GM19468 (cell line): ENCODE results near the gene KCNIP1.

Source experiments
- ATAC-seq: cut with Tn5 transposase; IDR thresholded peaks from one replicate; pipeline ENCODE4 v1.9.1; 2021; ENCODE audit warnings: mild to moderate bottlenecking, moderate library complexity, moderate number of reproducible peaks; ENCODE audit not compliant: unreplicated experiment; ENCODE audit errors: extremely low read depth

The KCNIP1 gene

DNA sequence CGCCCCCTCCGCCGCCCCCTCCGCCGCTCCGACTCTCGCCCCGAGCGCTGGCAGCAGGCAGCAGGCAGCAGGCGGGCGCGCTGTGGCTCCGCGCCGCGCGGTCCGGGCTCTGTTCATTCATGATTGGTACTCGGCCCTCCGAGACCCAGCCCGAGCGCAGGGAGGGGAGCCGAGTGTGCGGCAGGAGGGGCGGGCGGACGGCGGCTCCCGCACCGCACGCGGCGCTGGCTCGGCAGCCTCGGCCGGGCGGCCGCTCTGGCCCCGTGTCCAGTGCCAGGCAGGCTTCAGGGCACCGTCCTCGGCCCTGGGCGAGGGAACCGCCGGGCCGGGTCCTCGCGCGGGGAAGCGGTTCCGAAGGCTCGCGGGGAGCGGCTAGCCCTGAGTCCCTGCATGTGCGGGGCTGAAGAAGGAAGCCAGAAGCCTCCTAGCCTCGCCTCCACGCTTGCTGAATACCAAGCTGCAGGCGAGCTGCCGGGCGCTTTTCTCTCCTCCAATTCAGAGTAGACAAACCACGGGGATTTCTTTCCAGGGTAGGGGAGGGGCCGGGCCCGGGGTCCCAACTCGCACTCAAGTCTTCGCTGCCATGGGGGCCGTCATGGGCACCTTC, at the start of gene KCNIP1:
Gene KCNIP1 (plus strand): TSS at position 31 of the 607 bp plus-strand sequence.
- ATAC-seq = no peak

DNA sequence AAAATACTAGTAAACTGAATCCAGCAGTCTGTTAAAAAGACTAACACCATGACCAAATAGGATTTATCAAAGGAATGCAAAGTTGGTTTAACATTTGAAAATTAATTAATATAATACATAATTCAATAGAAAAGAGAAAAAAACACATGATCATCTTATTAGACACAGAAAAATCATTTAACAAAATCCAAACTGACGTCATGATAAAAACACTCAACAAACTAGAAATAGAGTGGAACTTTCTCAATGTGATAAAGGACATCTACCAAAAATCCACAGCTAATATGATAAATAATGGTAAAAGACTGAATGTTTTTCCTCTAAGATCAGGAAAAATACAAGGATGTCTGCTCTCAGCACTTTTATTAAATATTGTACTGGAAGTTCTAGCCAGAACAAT, 40.4 kb upstream of the KCNIP1 start:
- ATAC-seq = no peak

DNA sequence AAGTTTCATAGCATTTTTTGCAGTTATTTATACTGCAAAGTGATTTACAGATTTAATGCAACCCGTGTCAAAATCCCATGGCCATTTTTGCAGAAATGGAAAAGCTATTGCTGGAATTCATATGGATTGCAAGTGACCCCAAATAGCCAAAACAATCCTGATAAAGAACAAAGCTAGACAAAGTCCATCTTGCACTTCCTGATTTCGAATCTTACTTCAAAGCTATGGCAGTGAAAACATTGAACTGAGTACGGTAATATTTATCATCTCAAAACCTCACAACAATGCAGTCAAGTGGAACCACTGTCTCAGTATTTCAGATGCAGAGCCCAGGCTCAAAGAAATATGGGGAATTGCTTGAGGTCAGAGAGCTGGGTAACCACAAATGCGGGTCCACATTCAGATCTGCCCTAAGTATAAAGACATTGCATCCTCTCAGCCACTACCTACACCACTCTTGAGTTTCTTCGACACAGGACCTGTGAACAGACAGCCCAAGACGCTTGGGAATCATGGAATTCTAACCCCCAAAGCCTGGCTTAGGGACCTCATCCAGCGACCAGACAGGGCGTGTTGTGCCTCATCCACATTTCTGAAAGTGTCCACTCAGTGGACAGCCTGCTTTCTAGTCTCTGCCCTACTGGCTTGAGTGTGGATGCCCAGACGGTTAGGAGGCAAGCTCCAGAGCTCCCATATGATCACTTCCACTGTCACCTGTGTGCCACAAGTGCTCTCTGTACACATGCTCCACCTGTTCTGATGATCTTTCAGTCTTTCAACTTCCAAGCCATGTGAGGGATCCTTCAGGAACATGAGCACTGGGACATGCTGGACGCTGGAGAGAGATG, 39.3 kb upstream of the KCNIP1 start:
- no peak for ATAC-seq

DNA sequence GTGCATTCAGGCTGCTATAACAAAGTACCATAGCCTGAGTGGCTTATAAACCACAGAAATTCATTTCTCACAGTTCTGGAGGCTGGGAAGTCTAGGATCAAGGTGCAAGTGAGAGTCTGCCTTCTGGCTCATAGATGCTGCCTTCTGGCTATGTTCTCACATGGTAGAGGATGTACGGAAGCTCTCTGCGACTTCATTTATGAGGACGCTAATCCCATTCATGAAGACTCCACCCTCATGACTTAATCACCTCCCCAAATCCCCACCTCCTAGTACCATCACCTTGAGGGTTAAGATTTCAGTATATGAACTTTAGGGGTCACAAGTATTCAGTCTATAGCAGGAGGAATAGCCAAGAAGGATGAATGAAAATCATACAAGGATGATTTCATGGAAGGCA, 37.3 kb upstream of the KCNIP1 start:
- no peak for ATAC-seq

GRCh38 chr5:170466988-170467707, 36.7 kb upstream of the KCNIP1 start:
- ATAC-seq = no peak

DNA sequence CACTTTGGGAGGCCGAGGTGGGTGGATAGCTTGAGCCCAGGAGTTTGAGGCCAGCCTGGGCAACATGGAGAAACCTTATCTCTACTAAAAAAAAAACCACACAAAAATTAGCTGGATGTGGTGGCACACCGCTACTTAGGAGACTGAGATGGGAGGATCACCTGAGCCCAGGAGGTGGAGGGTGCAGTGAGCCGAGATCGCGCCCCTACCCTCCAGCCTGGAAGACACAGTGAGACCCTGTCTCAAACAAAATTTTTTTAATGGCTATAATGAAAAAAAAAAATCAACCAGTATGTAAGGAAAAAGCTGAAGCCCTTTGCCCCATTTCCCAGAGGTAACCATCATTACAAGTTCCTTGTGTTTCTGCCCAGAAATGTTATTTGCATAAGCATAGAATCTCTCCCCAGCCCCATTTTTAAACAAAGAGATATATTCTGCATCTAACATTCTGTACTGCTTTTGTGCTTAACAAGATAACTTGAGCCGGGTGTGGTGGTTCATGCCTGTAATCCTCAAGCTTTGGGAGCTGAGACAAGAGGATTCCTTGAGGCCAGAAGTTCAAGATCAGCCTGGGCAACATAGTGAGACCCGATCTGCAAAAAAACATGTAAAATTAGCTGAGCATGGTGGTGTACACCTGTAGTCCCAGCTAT, 35.1 kb upstream of the KCNIP1 start:
- no peak for ATAC-seq

- ATAC-seq = no peak
These were observed 34.4 kb upstream of the KCNIP1 start for GRCh38 chr5:170469414-170469813.

DNA sequence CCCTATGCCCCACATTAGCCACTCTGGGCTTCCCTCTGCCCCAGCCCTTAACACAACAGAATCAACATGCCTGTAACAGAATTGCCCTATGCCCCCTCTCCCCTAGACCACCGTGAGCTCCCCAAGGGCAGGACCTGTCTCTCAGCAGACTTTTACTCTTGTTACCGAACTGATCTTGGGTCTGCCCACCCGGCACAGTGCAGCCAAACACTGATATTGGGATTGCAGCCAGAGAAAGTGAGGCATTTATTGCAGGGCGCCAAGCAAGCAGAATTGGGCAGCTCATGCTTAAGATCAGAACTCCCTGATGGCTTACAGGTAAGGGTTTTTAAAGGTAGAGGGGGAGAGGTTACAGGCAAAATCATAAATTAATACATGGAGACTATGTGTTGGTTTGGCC, 33.5 kb upstream of the KCNIP1 start:
- ATAC-seq = no peak

GRCh38 chr5:170470808-170471404, 32.9 kb upstream of the KCNIP1 start:
- no peak for ATAC-seq

- no peak for ATAC-seq
These were observed 32.2 kb upstream of the KCNIP1 start for GRCh38 chr5:170471551-170472178.

- ATAC-seq = no peak
These were observed 30.2 kb upstream of the KCNIP1 start for GRCh38 chr5:170473642-170474041.

DNA sequence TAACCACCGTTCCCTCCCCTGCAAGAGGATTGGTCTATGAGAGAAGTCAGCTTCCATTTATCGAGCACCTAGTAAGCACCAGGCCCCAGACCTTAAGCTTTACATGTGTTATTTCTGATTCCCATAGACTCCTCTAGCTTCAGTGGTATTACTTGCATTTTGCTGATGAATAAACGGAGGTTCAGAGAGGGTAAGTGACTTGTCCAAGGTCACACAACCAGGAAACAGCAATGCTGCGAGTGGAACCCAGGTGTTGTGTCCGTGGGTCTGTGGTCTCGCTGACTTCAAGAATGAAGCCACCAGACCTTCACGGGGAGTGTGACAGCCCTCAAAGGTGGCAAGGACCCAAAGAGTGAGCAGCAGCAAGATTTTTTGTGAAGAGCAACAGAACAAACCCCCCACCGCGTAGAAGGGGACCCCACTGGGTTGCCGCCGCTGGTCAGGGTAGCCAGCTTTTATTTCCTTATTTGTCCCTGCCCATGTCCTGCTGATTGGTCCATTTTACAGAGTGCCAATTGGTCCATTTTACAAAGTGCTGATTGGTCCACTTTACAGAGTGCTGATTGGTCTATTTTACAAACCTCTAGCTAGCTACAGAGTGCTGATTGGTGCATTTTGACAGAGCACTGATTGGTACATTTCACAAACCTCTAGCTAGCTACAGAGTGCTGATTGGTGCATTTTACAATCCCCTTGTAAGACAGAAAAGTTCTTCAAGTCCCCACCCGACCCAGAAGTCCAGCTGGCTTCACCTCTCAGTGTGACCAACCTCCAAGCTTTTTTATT, 29.1 kb upstream of the KCNIP1 start:
- ATAC-seq = no peak

DNA sequence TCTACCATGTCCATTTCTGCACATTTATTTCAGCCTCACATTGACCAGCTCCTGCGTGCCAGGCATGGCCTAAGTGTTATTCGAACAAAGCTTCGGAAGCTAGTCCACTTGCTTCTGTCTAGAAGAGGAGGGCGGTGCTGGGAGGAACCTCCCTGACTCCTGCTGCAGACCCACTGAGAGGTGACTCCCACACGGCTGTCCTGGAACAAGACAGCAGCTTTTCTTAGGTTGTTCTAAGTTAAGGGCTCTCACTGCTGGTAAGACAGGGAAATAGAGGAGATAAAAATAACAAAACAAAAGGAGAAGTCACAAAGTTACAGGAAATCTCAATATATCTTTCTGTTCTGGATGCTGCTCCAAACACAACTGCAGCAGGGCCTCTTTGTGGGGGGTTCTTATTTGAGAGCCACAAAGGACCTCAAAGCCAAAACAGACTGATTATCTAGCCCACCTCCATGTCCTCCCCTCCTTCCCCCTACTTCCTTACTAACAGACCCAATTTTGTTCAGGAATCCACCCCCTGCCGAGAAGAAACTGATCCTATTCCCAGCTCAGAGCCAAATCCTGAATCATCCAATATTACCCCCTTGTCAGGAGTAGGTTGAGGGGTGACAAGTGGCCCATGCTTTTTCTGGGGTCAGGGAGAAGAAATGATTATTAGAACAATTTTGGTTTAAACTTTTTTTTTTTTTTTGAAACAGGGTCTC, 28.4 kb upstream of the KCNIP1 start:
- ATAC-seq = no peak

GRCh38 chr5:170476704-170477103, 27.1 kb upstream of the KCNIP1 start:
- ATAC-seq = no peak

- ATAC-seq = no peak
These were observed 25.9 kb upstream of the KCNIP1 start for GRCh38 chr5:170477906-170478305.

- no peak for ATAC-seq
These were observed 25.5 kb upstream of the KCNIP1 start for GRCh38 chr5:170478306-170478705.

- no peak for ATAC-seq
These were observed 24.3 kb upstream of the KCNIP1 start for GRCh38 chr5:170479484-170479883.

- ATAC-seq = no peak
These were observed 23.6 kb upstream of the KCNIP1 start for GRCh38 chr5:170480260-170480659.
